Activated CD8-positive, alpha-beta memory T cell treated with anti-CD3 and anti-CD28 coated beads for 4 hours (primary cell): ENCODE results near the gene DNAJC5.
A peak's percentile ranks its signal among the peaks of the same experiment; 100 is the strongest.
"Not testable (repeated sequence)": the region's sequence is repeated elsewhere in the genome, so short reads cannot be mapped to it uniquely, and the experiment has no call there.

Experiments
- DNase-seq, 2 donors: peaks; one replicate each; pipeline ENCODE4 v3.0.0-alpha.2; 2020; ENCODE audit warnings: low read depth in 2 of 2

Gene DNAJC5

DNA sequence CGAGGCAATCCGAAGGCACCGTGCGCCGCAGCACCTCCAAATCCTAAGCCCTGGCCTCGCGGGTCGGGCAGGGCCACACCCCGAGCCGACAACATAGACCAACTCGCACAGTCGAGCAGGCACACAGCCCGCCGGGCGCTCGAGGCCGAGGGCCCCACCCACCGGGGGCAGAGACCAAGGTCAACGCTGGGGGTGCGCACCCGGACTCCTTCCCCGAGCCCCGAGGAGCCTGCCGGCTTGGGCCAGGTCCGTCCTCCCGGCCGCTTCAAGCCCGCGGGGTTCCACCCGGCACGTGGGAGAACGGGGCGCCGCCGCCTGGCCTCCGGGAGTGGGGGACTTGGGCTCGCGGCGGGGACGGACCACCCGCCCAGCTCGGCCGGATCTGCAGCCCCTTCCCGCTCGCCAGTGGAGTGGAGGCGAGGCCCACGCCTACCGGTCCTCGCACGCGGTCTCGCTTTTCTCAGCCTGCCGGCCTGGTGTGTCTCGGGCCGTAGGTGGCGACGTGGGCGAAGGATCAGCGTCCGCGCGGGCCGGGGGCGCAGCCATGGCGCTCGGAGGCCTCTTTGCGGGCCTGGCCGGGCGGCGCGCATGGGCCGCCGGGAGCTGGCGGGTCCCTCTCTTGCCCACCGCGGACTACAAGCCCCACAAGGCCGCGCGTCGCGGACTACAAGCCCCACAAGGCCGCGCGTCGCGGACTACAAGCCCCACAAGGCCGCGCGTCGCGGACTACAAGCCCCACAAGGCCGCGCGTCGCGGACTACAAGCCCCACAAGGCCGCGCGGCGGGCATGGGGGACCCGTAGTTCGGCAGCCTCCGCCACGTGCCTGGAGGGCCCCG is 61.1 kb downstream of the DNAJC5 start, which contains the start of gene UCKL1:
Gene UCKL1, minus strand, starts transcription at position 590 of the 837 bp plus-strand sequence. Its CDS starts 44 bp downstream, at position 546.
- DNase-seq, result peak; percentile 78 to 85

DNA sequence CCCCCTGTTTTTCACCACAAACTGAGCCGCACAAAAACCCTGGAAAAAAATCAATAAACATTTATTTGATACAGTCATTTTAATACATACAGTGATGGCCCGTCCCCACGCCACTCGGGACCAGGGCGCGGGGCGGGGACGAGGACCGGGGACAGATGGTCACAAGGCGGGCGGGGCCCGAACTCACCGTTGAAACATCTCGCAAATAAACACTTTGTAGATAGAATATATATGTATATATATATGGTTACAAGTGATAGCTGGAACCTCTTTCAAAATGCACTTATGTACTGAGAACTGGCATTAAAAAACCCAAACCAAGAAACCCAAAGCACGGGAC is 61.7 kb downstream of the DNAJC5 start:
- DNase-seq, result no peak

DNA sequence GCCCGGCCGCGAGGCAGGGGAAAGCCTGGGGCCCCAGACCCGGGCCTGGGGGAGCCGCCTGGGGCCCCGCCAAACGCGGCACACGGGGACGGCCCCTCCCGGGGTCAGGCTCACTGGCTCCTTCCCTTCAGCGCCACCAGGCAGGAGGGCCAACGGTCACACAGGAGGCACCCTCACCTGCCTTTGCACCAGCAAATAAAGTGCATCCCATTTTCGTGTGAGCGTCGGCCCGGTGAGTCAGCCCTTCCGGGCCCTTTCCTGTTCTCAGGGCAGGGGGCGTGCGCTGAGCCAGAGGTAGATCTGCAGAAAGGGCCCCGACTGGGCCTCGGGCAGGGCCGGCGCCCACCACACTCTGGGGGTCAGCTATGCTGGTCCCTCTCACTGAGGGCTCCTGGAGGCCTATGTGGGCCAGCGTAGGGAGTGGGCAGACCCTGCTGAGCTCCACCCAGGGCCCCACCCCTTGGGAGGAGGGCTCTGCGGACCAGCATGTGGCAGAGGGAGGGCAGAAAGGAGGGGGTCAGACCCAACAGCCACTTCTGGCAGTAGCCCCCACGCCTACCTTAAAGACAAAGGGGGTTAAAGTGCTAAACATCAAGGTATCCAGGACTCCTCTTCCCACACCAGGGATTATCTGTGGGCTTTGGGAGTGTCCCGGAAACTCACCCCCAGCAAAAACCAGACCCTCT is 62.2 kb downstream of the DNAJC5 start:
- DNase-seq, result peak in 1 of 2 donors; percentile 46

DNA sequence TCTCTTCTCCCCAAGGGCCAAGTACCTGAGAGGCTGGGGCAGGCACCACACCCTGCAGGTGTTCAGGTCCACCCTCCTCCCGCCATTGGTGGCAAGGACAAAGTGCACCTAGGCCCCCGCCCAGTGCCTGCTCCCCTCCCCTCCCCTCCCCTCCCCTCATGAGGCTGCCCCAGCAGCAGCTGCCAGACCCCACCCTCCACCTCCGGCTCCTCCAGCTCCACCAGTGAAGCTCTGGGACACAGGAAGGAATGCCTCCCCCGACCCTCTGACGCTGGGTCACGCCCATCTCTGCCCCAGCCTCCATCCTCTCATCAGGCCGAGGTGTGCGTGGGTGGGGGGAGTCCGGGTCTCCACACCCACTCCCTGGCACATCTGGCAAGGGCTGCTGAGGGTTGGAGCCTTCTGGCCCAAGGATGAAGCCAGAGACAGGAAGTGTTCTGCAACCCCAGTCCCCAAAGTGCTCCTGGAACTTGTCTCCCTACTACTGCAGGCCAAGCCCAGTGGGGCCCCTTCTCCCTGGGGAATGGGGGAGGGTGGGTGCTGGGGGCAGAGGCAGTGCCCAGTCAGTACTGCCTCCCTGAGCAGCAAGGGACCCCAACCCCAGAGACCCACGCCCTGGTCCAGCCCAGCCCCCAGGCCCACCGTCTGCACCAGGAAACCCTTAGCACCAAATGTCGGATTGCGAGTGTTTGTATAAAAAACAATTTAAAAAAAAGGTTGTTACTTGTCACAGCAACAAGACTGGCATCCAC is 62.9 kb downstream of the DNAJC5 start:
- no peak for DNase-seq

DNA sequence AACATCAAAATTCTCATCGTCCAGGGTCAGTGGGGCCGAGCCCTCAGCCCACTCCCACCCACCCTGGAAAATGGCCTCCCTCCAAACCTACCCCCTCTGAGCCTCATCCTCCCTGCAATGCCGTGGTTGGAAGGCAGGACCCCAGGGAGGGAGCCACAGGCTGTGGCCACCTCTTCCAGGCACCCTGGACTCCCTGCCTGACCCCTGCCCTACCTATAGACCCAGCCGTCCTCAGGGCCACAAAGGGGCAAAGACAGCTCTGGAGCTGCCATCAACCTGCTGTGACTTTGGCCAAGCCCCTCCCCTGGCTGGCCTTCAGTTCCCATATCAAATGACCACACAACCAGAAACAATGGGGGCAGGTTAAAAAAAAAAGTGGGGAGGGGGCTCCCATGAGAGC is 63.5 kb downstream of the DNAJC5 start:
- DNase-seq, result no peak

DNA sequence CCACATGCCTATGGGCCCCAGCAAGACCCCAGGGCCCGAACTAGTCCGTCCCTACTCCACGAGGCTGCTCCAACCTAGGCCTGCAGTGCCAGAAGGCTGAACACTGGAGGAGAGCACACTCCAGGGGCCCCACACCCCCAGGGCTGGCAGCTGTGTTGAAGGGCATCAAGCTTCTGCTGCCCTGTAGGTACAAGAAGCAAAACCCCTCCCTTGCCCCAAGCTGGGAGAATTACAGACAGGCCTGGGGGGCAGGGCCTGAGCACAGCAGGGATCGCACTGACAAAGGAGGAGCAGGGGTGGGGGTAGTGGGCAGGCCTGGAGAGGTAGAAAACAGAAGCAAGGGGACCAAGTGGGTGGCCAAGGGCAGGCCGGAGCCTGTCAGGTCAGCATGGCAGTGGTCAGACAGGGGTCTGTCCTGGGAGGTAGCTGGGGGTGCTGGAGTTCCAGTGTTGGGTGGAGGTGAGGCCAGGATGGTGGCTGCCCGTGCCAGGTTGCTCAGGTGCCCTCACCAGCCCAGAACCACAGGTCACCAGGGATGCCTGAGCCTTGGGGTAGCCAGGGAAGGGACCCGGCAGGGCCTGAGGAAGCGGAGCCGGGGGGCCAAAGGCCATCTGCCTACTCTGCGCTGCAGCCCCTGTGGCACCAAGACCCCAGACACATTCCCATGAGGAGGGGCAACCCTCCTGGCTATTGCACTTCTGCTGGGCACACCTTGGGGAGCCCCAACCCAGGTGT is 64.2 kb downstream of the DNAJC5 start:
- no peak for DNase-seq

DNA sequence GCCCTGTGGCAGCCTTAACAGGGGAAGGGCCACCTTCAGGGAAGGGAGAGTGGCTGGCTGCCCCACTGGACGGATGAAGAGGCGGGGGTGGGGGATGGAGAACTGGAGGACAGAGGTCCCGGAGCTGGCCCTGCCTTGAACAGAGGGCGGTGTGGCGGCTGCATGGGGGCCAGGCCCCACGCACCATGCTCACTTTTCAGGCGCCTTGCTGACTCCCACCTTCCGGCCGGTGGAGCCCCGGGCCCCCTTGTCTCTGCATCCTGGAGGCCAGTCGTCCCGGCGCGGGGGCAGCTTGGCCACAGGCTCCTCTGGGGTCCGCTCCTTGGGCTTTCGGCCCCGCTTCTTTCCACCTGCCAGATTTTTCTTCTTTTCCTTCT is 64.8 kb downstream of the DNAJC5 start:
- no peak for DNase-seq

DNA sequence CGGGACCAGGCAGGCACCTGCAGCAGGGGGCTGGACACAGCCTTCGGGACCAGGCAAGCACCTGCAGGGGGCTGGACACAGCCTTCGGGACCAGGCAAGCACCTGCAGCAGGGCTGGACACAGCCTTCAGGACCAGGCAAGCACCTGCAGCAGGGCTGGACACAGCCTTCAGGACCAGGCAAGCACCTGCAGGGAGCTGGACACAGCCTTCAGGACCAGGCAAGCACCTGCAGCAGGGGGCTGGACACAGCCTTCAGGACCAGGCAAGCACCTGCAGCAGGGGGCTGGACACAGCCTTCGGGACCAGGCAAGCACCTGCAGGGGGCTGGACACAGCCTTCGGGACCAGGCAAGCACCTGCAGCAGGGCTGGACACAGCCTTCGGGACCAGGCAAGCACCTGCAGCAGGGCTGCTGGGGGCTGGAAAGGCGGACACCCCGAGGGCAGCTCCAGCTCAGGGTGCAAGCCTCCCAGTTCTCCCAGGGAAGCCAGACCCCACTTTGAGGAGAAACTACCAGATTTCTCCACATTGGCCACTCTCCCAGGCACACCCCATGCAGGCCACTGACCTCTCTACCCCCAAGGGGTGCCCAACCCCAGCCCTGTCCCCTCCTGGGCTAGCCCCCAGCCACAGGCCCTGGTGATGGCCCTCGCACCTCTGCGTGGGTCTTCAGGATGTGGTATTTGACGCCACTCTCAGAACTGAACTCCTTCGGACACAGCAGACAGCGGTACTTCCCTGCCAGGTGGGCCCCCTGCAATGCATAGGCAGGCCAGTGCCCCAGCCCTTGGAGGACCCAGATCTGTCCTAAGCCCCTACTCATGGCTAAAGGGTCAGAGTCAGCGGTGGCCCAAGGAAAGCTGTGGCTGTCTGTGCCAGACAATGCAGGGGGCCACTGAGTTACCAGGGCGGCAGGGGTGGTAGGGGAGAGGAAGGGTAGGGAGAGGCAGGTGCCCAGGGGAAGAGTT is 66.0 kb downstream of the DNAJC5 start:
- DNase-seq, result not testable (repeated sequence)

DNA sequence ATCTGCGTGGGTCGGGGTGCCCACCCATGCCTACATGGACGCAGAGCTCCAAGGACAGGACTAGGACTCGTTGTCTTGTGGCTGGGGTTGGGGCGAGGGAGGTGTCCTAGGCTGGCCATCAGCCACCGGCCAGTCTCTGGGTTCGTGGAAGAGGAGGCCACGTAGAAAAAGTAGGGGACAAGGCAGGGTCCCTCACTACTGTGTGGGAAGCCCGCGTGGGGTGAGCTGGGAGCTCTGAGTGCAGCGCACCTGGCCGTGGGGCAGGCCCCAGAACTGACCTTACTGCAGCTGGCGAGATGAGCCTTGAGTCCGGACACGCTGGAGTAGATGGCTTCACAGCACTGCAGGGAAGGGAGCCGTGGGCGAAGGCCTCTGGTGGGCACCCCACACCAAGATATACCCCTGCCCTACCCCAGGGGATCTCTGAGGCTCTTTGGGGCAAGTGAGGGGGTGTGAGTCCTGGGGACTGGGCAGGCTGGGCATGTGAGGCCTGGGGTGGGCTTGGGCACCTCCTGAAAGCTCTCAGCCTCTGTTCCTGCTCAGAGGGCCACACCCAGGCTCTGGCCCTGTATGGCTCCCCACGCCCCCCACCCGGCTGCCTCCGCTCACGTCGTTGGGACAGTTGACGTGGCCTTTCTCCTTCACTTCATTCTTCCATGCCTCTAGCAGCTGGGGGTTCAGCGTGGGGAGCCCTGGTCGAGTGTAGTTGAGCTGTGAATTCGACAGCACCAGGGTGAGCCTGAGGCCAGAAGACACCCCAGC is 66.9 kb downstream of the DNAJC5 start:
- no peak for DNase-seq

DNA sequence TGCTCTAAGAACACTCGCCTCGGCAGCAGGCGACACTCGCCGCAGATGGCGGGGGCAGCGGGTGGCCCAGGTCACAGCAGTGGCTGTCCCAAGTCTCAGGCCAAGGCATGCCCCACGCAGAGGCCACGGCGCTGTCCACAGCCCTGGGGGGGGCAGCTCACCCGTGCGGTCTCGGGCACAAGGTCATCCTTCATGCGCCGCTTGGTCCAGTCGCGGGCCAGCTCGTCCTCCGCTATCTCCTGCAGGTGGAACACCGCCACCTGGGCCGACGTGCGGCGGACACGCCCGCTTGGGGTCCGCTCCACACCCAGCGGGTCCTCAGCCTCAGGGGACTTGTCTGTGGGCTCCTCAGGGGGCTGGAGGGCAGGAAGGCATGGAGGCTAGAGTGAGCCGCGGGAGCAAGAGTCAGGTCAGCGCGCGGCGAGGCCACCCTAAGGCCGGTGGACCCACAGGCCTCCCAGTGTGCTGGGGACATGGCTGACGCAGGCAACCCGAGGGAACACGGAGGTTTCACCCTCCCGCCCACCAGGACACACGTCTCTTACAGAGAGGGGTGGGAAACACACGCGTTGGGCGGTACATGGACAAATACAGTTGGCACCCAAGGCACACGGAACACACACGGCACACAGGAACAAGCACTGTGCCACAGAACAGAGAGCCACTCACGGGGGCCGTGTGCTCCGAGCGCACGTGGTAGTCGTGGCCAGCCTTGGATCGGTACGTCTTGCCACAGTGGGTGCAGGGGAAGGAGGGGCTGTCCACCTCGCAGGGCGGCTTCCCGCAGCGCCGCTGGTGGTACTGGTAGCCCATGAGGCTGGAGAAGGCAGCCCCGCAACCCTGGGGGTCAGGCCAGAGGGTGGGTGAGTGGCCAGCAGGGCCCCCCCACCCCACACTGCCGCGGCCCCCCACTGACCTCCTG is 67.8 kb downstream of the DNAJC5 start:
- DNase-seq, result no peak

DNA sequence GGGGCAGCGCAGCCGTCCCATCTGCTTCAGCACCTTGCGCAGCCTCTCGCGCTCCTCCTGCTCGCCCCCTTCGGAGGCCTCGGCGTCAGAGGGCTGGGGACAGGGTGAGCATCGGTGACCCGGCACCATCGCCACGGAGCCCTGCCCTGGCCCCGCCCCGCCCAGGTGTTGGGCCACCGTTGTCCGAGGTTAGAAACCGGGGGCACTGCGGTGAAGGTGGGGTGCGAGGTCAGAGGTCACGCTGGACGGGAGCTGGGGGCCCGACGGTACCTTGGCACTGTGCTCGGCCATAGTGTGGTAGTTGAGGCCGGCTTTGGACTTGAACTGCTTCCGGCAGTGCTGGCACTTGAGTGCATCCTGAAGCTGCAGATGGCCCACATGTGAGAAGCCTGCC is 68.4 kb downstream of the DNAJC5 start:
- DNase-seq, result no peak

DNA sequence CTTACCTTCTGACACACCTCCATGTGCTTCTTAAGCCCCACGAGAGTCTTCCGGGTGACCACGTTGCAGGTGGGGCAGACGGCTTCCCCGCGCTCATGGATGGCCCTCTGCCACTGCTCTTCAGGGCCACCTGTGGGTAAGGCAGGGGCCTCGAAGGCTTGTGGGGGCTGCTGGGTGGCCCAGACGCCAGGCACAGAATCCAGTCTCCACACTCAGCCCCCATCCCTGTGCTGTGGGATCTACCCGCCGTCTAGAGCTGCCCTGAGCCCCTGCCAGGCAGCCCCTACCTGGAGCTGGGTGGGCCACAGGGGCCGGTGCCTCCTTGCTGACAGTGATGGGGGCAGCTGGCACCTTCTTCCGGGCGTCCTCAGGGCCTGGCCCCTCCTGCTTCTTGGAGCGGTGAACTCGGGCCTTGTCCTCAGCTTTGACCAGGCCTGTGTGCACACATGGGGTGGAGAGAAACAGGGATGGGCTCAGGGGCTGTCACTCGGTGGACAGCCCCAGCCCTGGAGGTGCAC is 68.9 kb downstream of the DNAJC5 start:
- no peak for DNase-seq

DNA sequence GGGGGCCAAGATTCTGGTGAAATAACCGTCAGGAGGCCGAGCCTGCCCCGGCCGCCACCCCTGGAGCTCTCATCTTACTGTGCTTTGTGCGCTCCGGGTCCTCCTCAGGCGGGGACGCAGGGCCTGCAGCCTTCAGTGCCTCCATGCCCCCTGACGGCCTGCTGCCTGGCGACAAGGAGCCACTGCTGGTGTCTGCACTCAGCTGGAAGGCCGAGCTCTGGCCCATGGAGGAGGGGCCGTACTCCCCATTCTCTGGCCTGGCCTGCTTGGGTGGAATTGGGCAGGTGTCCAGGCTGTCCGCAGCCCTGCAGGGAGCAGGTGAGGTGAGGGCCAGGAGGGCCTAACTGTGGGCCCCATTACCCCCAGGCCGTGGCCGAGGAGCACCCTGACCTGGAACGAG is 69.5 kb downstream of the DNAJC5 start:
- DNase-seq, result no peak

DNA sequence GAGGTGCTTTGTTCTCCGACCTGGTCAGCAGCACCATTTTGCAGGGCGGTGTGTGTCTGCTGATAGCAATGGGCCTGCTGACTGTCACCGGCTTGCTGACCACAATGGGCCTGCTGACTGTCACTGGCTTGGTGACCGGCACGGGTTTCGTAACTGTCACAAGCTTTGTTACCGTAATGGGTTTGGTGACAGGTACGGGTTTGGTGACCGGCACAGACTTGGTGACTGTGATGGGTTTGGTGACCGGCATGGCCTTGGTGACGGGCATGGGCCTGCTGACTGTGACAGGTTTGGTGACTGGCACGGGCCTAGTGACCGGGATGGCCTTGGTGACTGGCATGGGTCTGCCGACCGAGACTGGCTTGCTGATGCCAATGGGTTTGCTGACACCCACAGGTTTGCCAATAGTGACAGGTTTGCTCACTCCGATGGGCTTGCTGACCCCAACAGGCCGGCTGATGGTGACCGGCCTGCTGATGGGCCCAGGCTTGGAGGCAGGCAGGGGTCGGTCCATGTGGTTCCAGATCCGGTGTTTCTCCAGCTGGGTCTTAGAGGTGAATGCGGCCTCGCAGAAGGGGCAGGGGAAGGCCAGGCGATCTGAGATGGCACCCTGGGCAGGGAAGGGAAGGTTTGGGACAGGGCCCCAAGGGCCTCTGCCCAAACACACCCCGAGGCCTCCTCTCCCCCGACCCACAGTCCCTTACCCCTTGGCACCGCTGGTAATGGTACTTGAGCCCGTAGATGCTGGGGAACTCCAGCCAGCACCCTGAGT is 71.4 kb downstream of the DNAJC5 start:
- DNase-seq, result no peak

DNA sequence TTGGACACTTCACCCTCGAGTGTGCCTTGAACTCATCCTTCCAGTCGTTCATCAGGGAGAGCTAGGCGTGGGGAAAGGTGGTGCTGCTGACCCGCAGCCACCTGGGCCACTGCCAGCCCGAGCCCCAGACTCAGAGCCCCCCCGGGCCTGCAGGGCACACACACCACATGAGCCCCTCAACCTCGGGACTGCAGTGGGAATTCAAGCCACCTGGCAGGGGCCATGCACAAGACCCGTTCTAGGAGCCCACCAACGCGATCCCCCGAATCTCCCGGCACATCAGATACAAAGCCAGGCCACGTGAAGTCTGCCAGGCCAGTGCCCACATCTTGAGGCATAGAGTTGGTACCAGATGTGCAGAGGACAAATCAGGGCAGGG is 72.0 kb downstream of the DNAJC5 start:
- no peak for DNase-seq

DNA sequence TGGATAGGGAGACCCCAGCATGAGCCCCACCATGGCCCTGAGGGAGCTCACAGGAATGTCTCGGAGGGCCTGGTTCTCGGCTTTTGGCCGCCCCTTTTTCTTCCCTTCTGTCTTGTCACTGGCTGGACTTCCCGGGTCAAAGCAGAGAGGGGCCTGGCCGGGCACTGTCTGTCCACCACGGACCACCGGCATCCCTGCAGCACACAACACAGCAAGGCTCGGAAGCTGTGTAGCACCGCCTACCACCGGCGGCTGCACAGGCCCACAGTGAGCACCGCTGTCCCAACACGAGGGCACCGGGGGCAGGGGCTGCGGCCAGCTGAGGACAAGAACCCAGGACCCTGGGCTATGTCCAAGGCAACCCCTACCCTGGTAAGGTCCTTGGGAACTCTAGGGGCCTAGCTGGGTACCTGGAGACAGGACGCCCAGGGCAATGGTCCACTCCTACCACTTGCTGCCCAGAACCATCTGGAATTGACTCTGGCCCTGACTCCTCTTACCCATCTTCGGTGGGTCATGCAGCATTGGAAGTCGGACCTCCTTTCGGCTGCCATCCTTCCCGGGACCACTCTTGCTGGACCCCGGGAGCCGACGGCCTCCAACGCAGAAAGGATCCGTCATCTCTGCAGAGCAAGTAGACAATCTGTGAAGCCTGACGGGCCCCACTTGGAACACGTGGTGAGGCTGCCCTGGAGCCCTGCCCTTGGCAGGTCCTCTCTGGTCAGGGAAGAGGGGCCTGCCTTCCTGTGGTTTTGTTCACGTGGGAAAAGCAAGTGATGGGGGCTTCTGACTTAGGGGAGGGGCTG is 72.6 kb downstream of the DNAJC5 start:
- DNase-seq, result no peak
